ENCODE measurements around the gene RSPH9.

DNA sequence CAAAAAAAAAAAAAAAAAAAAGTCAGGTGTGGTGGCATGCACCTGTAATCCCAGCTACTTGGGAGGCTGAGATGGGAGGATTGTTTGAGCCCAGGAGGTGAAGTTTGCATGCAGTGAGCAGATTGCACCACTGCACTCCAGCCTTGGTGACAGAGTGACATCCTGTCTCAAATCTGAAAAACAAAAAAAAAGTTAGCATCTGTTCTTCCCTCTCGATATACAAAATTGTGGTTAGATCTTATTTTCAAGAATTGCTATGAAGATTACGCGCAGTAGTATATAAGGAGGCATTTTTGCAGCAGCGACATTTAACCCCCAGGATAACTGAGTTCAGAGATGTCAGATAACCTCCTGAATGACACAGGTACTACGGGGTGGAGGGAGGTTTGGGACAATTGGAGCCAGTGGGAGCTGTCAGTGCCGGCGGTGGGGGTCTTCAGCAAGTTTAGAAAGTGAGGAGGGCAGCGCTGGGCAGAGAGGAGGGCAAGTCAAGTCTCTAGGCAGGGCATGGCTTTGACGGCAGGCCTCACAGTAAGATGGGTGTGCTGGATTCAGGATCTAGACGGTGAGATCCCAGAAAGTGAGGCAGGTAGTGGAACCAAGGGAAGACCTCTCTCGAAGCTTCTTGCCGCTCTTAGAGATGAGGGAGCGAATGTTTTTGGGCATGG, 68.9 kb downstream of the RSPH9 start:
- TF ChIP-seq EZH2phosphoT487 (IDR thresholded peaks at IDR 0.05; ENCODE audit: unreplicated experiment) (no peak), POLR2AphosphoS5 (IDR thresholded peaks at IDR 0.05; ENCODE audit: low read depth) (no peak), REST (IDR thresholded peaks at IDR 0.05; ENCODE audit: unreplicated experiment) (no peak), JUNB (IDR thresholded peaks at IDR 0.05; ENCODE audit: unreplicated experiment) (no peak), ETS1 (IDR thresholded peaks at IDR 0.05) (no peak), CREB1 (CRISPR knock-in tag; IDR thresholded peaks at IDR 0.05; ENCODE audit: low read depth) (no peak), EZH2 (IDR thresholded peaks at IDR 0.05; ENCODE audit: low read depth, unreplicated experiment) (no peak), NANOG (IDR thresholded peaks at IDR 0.05; ENCODE audit: borderline replicate concordance) (no peak)
- TF ChIP-seq, protein P1, sequence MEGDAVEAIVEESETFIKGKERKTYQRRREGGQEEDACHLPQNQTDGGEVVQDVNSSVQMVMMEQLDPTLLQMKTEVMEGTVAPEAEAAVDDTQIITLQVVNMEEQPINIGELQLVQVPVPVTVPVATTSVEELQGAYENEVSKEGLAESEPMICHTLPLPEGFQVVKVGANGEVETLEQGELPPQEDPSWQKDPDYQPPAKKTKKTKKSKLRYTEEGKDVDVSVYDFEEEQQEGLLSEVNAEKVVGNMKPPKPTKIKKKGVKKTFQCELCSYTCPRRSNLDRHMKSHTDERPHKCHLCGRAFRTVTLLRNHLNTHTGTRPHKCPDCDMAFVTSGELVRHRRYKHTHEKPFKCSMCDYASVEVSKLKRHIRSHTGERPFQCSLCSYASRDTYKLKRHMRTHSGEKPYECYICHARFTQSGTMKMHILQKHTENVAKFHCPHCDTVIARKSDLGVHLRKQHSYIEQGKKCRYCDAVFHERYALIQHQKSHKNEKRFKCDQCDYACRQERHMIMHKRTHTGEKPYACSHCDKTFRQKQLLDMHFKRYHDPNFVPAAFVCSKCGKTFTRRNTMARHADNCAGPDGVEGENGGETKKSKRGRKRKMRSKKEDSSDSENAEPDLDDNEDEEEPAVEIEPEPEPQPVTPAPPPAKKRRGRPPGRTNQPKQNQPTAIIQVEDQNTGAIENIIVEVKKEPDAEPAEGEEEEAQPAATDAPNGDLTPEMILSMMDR (conservative IDR thresholded peaks at IDR 0.05; ENCODE audit: low read depth in 2 of 2) = no peak
- TF ChIP-seq, protein P2, sequence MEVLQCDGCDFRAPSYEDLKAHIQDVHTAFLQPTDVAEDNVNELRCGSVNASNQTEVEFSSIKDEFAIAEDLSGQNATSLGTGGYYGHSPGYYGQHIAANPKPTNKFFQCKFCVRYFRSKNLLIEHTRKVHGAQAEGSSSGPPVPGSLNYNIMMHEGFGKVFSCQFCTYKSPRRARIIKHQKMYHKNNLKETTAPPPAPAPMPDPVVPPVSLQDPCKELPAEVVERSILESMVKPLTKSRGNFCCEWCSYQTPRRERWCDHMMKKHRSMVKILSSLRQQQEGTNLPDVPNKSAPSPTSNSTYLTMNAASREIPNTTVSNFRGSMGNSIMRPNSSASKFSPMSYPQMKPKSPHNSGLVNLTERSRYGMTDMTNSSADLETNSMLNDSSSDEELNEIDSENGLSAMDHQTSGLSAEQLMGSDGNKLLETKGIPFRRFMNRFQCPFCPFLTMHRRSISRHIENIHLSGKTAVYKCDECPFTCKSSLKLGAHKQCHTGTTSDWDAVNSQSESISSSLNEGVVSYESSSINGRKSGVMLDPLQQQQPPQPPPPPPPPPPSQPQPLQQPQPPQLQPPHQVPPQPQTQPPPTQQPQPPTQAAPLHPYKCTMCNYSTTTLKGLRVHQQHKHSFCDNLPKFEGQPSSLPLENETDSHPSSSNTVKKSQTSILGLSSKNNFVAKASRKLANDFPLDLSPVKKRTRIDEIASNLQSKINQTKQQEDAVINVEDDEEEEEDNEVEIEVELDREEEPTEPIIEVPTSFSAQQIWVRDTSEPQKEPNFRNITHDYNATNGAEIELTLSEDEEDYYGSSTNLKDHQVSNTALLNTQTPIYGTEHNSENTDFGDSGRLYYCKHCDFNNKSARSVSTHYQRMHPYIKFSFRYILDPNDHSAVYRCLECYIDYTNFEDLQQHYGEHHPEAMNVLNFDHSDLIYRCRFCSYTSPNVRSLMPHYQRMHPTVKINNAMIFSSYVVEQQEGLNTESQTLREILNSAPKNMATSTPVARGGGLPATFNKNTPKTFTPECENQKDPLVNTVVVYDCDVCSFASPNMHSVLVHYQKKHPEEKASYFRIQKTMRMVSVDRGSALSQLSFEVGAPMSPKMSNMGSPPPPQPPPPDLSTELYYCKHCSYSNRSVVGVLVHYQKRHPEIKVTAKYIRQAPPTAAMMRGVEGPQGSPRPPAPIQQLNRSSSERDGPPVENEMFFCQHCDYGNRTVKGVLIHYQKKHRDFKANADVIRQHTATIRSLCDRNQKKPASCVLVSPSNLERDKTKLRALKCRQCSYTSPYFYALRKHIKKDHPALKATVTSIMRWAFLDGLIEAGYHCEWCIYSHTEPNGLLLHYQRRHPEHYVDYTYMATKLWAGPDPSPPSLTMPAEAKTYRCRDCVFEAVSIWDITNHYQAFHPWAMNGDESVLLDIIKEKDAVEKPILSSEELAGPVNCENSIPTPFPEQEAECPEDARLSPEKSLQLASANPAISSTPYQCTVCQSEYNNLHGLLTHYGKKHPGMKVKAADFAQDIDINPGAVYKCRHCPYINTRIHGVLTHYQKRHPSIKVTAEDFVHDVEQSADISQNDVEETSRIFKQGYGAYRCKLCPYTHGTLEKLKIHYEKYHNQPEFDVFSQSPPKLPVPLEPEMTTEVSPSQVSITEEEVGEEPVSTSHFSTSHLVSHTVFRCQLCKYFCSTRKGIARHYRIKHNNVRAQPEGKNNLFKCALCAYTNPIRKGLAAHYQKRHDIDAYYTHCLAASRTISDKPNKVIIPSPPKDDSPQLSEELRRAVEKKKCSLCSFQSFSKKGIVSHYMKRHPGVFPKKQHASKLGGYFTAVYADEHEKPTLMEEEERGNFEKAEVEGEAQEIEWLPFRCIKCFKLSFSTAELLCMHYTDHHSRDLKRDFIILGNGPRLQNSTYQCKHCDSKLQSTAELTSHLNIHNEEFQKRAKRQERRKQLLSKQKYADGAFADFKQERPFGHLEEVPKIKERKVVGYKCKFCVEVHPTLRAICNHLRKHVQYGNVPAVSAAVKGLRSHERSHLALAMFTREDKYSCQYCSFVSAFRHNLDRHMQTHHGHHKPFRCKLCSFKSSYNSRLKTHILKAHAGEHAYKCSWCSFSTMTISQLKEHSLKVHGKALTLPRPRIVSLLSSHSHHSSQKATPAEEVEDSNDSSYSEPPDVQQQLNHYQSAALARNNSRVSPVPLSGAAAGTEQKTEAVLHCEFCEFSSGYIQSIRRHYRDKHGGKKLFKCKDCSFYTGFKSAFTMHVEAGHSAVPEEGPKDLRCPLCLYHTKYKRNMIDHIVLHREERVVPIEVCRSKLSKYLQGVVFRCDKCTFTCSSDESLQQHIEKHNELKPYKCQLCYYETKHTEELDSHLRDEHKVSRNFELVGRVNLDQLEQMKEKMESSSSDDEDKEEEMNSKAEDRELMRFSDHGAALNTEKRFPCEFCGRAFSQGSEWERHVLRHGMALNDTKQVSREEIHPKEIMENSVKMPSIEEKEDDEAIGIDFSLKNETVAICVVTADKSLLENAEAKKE (CRISPR knock-in tag; IDR thresholded peaks at IDR 0.05) = no peak

Data from GM23338 (cell line).